ENCODE measurements around the gene CCRL2. TPM values are rescaled to one million over a fixed set of nuclear protein-coding genes. Genes with fewer than 3 reads are reported as not detected.
A peak's percentile ranks its signal among the peaks of the same experiment; 100 is the strongest.

Gene CCRL2
- total and polyA plus RNA-seq, 2 of the 8 experiments (the other 6 are each of a cell fraction or from before 2014, with no cell fraction given) = not detected

GRCh38 chr3:46455231-46456115 is 48.4 kb downstream of the CCRL2 start:
- Histone ChIP-seq H3K23me2 (ENCODE audit: low read depth, low read length) (no peaks in the 10 kb centered on the region), H4K8ac (ENCODE audit: extremely low read depth, insufficient read depth, low read length) (no peak overlapping the region), H2BK15ac (ENCODE audit: low read length) (0 out of 2 replicates have a peak overlapping the region, but pooled peaks have one; percentile 16), H3K14ac (ENCODE audit: insufficient read length) (no peak overlapping the region), H4K91ac (replicated peaks; ENCODE audit: insufficient read length, low read length) (no peak overlapping the region), H2AFZ (ENCODE audit: low read length) (no peak overlapping the region), H2AK5ac (ENCODE audit: low read depth, low read length) (no peak overlapping the region), H2BK20ac (ENCODE audit: low read length) (no peak overlapping the region), H3K4me3 (ENCODE audit: extremely low read depth in 1 of 4, insufficient read depth in 2 of 4, low read depth in 3 of 4, low read length in 4 of 4) (no peak overlapping the region), H3K79me1 (ENCODE audit: low read depth, low read length) (no peaks in the 10 kb centered on the region), H3K4me1 (replicated peaks in 1 of 4; ENCODE audit: control insufficient read depth in 3 of 4, insufficient read depth in 4 of 4, low read length in 3 of 4) (no peaks in the 10 kb centered on the region), H2BK12ac (ENCODE audit: low read depth, low read length) (peak overlapping the region; percentile 27; the same call in 1 of the 2 replicates), H3K79me2 (ENCODE audit: control insufficient read depth in 1 of 2, insufficient read depth in 2 of 2, low read length in 2 of 2) (no peaks in the 10 kb centered on the region), H3K27me3 (replicated peaks in 1 of 4; ENCODE audit: control insufficient read depth in 3 of 4, extremely low read depth in 1 of 4, insufficient read depth in 3 of 4, low read length in 3 of 4) (no peaks in the 10 kb centered on the region), H3K4ac (replicated peaks; ENCODE audit: insufficient read length, low read depth, low read length) (no peak overlapping the region), H3K9me3 (ENCODE audit: insufficient read depth in 2 of 2, low read depth in 1 of 2, low read length in 1 of 2) (no peaks in the 10 kb centered on the region), H3K9ac (replicated peaks in 1 of 4; ENCODE audit: extremely low read depth in 1 of 4, low read depth in 3 of 4, low read length in 3 of 4) (no peak overlapping the region), H2BK120ac (replicated peaks; ENCODE audit: low read depth, low read length) (no peak overlapping the region), H4K5ac (ENCODE audit: insufficient read length, low read depth, low read length) (no peak overlapping the region), H3K23ac (ENCODE audit: insufficient read length) (no peak overlapping the region), H4K20me1 (replicated peaks in 1 of 2; ENCODE audit: control insufficient read depth in 1 of 2, insufficient read depth in 2 of 2, low read length in 2 of 2) (no peaks in the 10 kb centered on the region), H2BK5ac (ENCODE audit: low read depth, low read length) (0 out of 2 replicates have a peak overlapping the region, but pooled peaks have one; percentile 35), H3K18ac (ENCODE audit: extremely low read depth, low read length) (no peak overlapping the region), H3K56ac (replicated peaks; ENCODE audit: insufficient read length, low read depth, low read length) (no peak overlapping the region), H3K4me2 (ENCODE audit: insufficient read depth in 1 of 2, low read depth in 2 of 2, low read length in 2 of 2) (no peak overlapping the region), H3K27ac (ENCODE audit: low read depth, low read length) (no peak overlapping the region), H3K36me3 (ENCODE audit: control insufficient read depth in 2 of 4, insufficient read depth in 4 of 4, low read length in 3 of 4) (no peaks in the 10 kb centered on the region)
- FAIRE-seq = no peak
- no peak for DNase-seq (ENCODE audit: low read depth in 1 of 2, low spot score in 2 of 2)
- ChIA-PET CTCF (ENCODE audit: partially characterized antibody) (interaction anchor here (0.7 to 4.5 kb wide), 3 partner anchors 11 to 216 kb away, joined by 3 to 22 read pairs (median 4); no protein-coding TSS in a partner anchor), POLR2A (ENCODE audit: partially characterized antibody) (no interaction called here)
- 88% methylated on average over 21 of the region's 21 CpGs; no CpG with 5 or more reads in 1 of the 2 experiments for WGBS, 2 experiments (ENCODE audit: extremely low coverage in 1 of 2, insufficient coverage in 1 of 2, insufficient read length in 1 of 2, insufficient replicate concordance in 2 of 2, low coverage in 1 of 2, low lambda C conversion rate in 2 of 2, missing lambda C conversion rate in 1 of 2)
- TF ChIP-seq TAF7 (optimal IDR thresholded peaks at IDR 0.05; ENCODE audit: borderline replicate concordance, low read depth, low read length) (no peak), HDAC2 (IDR thresholded peaks at IDR 0.05; ENCODE audit: borderline replicate concordance in 1 of 2, low read depth in 2 of 2, low read length in 2 of 2) (no peak), BACH1 (IDR thresholded peaks at IDR 0.05; ENCODE audit: low read length) (no peak), CBX5 (IDR thresholded peaks at IDR 0.05; ENCODE audit: low read depth, low read length) (no peak), JUND (IDR thresholded peaks at IDR 0.05; ENCODE audit: low read length) (no peak), SIN3A (conservative IDR thresholded peaks at IDR 0.05 in 1 of 2, IDR thresholded peaks at IDR 0.05 in 1 of 2; ENCODE audit: low read depth in 1 of 2, low read length in 2 of 2) (no peak), USF2 (IDR thresholded peaks at IDR 0.05; ENCODE audit: low read length) (no peak), FOSL1 (IDR thresholded peaks at IDR 0.05; ENCODE audit: insufficient read depth, low read depth, low read length) (no peak), ASH2L (IDR thresholded peaks at IDR 0.05; ENCODE audit: low read length) (no peak), SP1 (IDR thresholded peaks at IDR 0.05; ENCODE audit: low read depth, low read length) (no peak)

Measured in H1 (cell line).